HL-60 (cell line): ENCODE measurements around the gene LINGO3.

ENCODE experiments used
- DNase-seq, 2 experiments: peaks; one replicate each; pipeline ENCODE4 v3.0.0-alpha.2; 2010 to 2020; ENCODE audit warnings: low read depth in 1 of 2, low spot score in 1 of 2
- H3K27ac ChIP-seq: fragments of 250-450 bp; sonication (Bioruptor Pico); replicated peaks from 2 replicates; pipeline ENCODE4 v1.5.1; 2020; ENCODE audit warnings: mild to moderate bottlenecking, moderate library complexity
- H3K27me3 ChIP-seq: fragments of 250-450 bp; sonication (Bioruptor Pico); 2 replicates; pipeline ENCODE4 v1.5.1; 2021; ENCODE audit warnings: mild to moderate bottlenecking, moderate library complexity; ENCODE audit not compliant: insufficient read depth, poor library complexity, severe bottlenecking
- H3K4me3 ChIP-seq: replicated peaks from 2 replicates; pipeline ENCODE4 v1.5.1; 2011; ENCODE audit warnings: mild to moderate bottlenecking, control low read depth, low read length; ENCODE audit not compliant: insufficient read depth
- GABPA ChIP-seq: IDR thresholded peaks from 2 replicates; pipeline ENCODE4 v1.6.1; 2012; ENCODE audit warnings: low read depth
- POLR2AphosphoS5 ChIP-seq: IDR thresholded peaks from 2 replicates; pipeline ENCODE4 v1.6.1; 2012; ENCODE audit warnings: low read depth
- SPI1 ChIP-seq: IDR thresholded peaks from 2 replicates; pipeline ENCODE4 v1.6.1; 2012; ENCODE audit warnings: low read depth, mild to moderate bottlenecking, borderline replicate concordance
- TF ChIP-seq, protein P1 (sequence below): IDR thresholded peaks from 2 replicates; pipeline ENCODE4 v1.6.1; 2012; ENCODE audit warnings: low read depth; ENCODE audit not compliant: insufficient replicate concordance
- TF ChIP-seq, protein P2 (sequence below): IDR thresholded peaks from one replicate; pipeline ENCODE4 v1.5.1; 2011; ENCODE audit warnings: low read length, control low read depth, inconsistent platforms; ENCODE audit not compliant: insufficient read depth

Gene LINGO3

DNA sequence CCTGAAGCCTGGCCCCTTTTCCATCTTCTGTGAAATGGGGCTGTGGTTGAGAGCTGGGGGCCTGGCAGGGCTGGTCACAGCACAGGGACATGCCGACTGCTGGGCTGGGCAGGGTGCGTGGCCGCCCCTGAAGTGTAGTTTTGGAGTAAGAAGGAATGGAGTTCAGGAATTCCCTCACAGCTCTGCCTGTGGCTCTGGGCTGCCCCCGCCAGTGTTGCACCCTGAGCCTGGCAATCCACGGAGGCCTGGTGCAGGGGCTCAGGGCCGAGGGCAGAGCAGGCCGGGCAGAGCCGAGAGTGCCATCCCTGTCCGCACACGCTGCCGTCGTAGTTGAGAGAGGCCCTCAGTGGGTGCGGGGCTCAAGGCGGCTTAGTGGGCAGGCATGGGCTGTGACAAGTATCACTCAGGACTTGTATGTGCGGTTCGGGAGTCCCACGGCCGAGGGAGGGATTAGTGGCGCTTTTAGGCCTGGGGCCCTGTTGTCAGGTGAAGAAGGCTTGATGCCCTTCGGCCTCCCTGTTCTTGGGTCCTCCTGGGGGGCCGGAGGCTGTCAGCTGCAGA lies 30.2 kb upstream of the LINGO3 start:
- no peak overlapping the region for H3K27ac ChIP-seq
- no peak for DNase-seq
- TF ChIP-seq, protein P1, sequence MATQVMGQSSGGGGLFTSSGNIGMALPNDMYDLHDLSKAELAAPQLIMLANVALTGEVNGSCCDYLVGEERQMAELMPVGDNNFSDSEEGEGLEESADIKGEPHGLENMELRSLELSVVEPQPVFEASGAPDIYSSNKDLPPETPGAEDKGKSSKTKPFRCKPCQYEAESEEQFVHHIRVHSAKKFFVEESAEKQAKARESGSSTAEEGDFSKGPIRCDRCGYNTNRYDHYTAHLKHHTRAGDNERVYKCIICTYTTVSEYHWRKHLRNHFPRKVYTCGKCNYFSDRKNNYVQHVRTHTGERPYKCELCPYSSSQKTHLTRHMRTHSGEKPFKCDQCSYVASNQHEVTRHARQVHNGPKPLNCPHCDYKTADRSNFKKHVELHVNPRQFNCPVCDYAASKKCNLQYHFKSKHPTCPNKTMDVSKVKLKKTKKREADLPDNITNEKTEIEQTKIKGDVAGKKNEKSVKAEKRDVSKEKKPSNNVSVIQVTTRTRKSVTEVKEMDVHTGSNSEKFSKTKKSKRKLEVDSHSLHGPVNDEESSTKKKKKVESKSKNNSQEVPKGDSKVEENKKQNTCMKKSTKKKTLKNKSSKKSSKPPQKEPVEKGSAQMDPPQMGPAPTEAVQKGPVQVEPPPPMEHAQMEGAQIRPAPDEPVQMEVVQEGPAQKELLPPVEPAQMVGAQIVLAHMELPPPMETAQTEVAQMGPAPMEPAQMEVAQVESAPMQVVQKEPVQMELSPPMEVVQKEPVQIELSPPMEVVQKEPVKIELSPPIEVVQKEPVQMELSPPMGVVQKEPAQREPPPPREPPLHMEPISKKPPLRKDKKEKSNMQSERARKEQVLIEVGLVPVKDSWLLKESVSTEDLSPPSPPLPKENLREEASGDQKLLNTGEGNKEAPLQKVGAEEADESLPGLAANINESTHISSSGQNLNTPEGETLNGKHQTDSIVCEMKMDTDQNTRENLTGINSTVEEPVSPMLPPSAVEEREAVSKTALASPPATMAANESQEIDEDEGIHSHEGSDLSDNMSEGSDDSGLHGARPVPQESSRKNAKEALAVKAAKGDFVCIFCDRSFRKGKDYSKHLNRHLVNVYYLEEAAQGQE: no peak
- TF ChIP-seq GABPA (no peak), SPI1 (no peak), POLR2AphosphoS5 (no peak)
- TF ChIP-seq, protein P2, sequence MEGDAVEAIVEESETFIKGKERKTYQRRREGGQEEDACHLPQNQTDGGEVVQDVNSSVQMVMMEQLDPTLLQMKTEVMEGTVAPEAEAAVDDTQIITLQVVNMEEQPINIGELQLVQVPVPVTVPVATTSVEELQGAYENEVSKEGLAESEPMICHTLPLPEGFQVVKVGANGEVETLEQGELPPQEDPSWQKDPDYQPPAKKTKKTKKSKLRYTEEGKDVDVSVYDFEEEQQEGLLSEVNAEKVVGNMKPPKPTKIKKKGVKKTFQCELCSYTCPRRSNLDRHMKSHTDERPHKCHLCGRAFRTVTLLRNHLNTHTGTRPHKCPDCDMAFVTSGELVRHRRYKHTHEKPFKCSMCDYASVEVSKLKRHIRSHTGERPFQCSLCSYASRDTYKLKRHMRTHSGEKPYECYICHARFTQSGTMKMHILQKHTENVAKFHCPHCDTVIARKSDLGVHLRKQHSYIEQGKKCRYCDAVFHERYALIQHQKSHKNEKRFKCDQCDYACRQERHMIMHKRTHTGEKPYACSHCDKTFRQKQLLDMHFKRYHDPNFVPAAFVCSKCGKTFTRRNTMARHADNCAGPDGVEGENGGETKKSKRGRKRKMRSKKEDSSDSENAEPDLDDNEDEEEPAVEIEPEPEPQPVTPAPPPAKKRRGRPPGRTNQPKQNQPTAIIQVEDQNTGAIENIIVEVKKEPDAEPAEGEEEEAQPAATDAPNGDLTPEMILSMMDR: no peak
- H3K27me3 ChIP-seq: no peaks in the 10 kb centered on the region
- H3K4me3 ChIP-seq: no peak overlapping the region

DNA sequence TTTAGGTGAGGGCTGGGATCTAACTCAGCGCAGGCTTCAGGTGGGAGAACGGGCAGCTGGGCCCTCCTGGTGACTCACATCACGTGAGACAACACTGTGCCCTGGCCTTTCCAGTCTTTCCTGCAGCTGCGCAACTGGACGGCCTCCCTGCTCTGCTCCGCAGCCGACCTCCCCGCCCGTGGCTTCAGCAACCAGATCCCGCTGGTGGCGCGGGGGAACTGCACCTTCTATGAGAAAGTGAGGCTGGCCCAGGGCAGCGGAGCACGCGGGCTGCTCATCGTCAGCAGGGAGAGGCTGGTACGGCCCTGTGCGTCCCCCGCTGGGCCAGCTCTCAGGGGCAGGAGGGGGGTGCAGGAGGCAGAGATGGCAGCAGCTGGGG lies 29.4 kb upstream of the LINGO3 start:
- H3K27ac ChIP-seq: no peak overlapping the region
- no peak for DNase-seq
- H3K27me3 ChIP-seq: no peaks in the 10 kb centered on the region
- TF ChIP-seq POLR2AphosphoS5: no peak
- TF ChIP-seq, protein P2: no peak
- TF ChIP-seq, protein P1: no peak
- TF ChIP-seq SPI1: no peak
- no peak for TF ChIP-seq GABPA
- H3K4me3 ChIP-seq: no peak overlapping the region

DNA sequence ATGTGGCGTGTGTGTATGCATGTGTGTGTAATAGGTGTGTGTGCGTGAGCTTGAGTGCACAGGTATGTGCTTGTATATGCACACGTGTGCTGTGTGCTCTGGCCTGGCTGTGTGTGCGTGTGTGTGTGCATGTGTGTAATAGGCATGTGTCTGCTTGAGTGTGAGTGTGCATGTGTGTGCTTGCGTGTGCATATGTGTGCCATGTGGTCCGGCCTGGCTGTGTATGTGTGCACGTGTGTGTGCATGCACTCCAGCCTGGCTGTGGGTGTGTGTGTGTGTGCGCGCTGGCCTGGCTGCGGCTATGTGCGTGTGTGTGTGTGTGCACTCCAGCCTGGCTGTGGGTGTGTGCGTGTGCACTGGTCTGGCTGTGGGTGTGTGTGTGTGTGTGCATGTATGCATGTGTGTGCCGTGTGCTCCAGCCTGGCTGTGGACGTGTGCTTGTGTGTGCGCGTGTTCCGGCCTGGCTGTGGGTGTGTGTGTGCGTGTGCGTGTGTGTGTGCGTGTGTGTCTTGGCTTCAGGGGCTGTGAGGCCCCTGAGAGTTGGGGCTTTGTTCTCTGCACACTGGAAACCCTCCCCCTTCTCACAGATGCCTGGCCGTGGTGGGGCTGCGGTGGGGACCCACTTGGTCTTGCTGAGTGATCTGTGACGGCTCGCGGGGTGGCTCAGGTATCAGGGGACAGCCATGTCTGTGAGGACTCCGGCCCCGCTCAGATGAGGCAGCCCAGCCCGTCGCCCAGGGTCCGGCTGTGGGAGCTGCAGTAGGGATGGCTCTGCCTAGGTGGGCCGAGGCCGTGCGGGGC lies 28.8 kb upstream of the LINGO3 start:
- TF ChIP-seq, protein P1: no peak
- TF ChIP-seq, protein P2: no peak
- TF ChIP-seq POLR2AphosphoS5 (no peak), SPI1 (no peak), GABPA (no peak)
- H3K27ac ChIP-seq: no peak overlapping the region
- no peak for DNase-seq
- H3K27me3 ChIP-seq: no peaks in the 10 kb centered on the region
- H3K4me3 ChIP-seq: no peak overlapping the region
